Measurements from ENCODE around the gene IL11.

The IL11 gene

DNA sequence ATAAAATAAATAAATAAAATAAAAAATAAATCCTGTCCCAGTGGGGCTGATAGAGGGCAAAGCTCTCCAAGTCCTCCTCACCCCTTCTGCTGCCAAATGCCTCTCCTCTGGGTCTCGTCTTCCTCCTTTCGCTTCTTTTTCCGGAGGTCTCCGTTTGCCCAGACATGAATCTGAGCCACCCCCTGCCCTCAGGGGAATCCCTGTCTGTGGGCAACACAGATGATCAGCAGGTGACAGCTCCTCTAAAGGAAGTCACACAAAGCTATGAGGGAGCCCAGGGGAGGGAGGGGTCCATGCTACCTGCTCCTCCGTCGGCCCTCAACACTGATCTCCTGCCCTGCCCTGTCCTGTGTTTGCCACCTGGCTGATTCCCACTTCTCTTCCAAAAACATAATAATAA, 45.6 kb downstream of the IL11 start:
- DNase-seq (ENCODE audit: low spot score): no peak

DNA sequence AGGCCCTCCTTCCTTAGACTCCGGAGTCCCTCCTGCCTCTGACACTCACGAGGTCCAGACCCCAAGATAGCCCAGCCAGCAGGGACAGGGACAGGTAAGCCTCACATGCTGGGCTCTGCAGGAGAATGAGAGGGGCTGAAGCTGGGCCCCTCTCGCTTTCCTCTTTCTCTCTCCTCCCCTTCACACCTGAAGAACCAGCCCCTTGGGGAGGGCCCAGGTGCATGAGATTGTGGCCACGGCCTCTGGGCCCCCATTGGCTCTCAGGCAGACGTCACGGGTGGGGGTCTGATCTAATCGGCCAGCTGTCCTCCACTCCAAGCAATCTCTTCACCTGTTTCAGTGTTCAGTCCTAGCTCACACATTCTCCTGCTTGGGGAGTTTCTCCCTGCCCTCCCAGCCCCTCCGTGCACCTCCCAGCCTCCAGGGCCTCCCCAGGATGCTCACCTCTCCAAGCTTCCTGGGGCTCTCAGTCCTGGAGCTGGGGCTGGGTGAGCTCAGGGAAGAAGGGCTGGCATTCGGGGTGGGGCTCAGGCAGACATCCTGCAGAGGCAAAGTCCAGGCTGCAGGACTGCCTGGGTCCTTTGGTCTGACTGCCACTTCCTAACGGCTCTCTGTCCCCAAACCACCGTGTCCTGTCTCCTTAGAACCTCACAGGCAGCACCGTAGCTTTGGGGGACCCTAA, 47.9 kb downstream of the IL11 start:
- DNase-seq (ENCODE audit: low spot score): no peak

DNA sequence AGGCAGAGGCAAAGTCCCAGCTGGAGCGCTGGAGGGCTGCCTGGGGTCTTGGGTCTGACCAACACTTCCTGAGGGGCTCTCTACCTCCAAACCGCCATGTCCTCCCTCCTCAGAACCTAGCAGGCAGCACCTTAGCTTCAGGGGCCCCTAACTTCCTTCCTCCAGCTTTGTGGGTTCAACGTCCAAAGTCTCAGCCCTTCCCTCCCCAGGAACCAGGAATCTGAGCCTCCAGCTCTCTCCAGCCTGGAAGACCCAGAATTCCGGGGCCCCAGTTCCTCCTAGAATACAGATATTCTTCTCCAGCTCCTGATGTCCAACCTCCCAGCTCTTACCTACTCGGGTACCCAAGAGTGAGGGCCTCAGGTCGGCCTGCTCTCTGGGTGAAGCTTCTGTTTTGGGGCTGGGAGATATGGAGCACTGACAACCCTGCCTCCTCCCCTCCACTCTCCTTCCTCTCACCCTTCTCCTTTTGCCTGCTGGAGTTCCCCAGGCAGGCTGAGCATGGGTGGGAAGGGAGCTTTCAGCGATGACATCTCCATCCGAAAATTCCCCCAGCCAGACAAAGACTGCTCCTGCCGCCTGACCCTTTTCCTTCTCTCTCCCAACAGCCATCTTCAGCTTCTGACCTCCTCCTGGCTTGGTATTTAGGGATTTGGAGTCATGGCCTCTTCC, 48.7 kb downstream of the IL11 start:
- no peak for DNase-seq (ENCODE audit: low spot score)

DNA sequence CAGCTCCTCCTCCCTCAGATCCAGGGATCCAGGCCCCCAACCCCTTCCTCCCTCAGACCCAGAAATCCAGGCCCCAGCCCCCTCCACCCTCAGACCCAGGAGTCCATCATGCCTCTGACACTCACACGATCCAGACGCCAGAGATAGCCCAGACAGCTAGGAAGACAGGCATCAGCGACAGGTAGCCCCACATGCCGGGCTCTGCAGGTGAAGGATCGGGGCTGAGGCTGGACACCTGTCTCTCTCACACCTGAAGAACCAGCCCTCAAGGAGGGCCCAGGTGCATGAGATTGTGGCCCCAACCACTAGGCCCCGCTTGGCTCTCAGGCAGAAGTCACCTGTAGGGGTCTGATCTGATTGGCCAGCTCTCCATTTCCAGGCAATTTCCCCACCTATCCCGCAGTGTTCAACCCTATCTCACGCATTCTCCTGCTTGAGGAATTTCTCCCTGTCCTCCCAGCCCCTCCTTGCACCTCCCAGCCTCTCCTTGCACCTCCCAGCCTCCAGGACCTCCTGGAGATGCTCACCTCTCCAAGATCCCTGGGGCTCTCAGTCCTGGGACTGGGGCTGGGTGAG, 49.3 kb downstream of the IL11 start:
- DNase-seq (ENCODE audit: low spot score): no peak

DNA sequence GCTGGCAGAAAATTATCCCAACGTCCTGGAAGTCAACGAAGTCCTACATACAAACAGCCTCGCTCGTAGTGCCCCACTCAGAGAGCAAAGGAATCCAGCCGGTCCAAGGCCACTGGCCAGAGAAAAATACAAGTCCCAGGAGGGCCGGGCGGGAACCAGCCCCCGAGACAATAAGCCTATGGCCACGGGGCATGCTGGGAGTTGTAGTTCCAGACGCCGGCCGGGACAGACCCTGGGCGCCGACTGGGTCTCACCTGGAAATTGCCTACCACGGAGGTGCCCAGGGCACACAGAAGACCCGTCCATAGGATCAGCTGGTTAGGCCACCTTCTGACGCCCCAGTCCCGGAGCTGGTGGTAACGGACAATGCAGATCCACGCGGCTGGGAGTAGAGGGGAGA, 50.5 kb downstream of the IL11 start:
- DNase-seq (ENCODE audit: low spot score): peak; percentile 75

DNA sequence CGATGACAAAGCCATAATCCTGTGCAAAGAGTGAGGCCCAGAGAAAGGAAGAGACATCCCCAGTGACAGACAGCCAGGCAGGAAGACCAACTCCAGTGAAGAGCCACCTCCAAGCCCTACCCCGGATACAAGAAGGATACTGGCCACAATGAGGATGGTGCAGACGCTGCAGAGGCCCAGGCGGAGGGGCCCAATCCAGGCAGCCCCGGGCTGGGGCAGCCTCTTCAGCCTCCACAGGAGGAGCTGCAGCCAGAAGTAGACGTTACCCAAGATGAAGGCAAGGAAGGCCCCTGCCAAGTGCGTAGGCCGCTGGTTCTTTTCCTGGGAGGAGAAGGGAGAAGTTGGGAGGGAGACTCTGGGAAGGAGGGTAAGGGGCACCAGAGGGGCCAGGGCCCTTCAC, 53.6 kb downstream of the IL11 start:
- no peak for DNase-seq (ENCODE audit: low spot score)

DNA sequence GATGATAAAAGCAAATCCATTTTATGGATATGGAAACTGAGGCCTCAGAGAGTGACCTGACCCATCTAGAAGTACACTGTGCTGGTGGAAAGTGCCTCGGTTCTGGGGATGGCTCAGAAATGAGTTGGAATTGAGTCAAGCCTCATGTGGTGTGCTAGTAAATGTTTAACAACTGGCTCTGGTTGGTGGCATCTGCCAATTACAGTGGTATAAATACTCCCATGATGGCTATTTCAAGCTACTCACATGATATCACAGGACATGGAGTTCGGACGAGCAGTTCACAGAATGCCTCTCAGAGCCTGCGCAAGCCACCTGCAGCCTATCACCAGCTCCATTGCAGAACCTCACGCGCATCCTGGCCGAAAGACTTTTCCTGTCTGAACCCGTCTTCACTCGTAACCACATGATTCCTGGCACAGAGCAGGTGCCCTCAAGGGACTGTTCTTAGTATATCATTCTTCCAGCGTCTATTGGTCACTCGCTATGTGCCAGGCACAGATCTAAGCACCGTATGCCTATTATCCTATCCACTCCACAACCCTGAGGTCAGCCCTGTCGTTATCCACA, 54.2 kb downstream of the IL11 start:
- DNase-seq (ENCODE audit: low spot score): no peak

DNA sequence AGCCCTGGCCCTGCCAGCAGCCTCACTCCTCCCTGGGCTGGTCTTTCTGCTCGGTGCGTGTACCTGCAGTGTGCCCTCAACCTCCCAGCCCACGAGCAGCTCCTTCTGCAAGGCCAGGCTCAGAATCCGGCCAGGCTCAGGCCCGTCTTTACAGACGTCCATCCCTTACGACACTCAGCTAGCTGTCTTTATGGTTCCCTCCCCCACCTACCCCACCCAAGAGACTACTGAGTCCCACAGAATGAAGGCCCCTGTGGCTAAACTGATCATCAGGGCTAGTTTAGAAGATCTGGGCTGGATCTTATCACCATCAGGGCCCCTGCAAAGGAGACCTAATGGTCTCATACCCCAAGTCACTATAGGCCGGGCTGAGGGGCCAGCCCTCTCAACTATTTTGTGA, 55.9 kb downstream of the IL11 start:
- no peak for DNase-seq (ENCODE audit: low spot score)

Data from AG08395 (cell line).